ENCODE results near the gene SWT1. TPM values are rescaled to one million over a fixed set of nuclear protein-coding genes. Genes with fewer than 3 reads are reported as not detected.

SWT1 gene
- total and polyA plus RNA-seq, 9 of the 15 experiments (the other 6 are each of a cell fraction or from before 2014, with no cell fraction given), result 1.5 to 3.4 (median 2.3) TPM

- TF ChIP-seq DMBX1 (CRISPR knock-in tag; IDR thresholded peaks at IDR 0.05; ENCODE audit: borderline replicate concordance), result no peak
- no peak for TF ChIP-seq MYC (IDR thresholded peaks at IDR 0.05; ENCODE audit: low read depth, low read length)
- TF ChIP-seq MYC (CRISPR knock-in tag; IDR thresholded peaks at IDR 0.05; ENCODE audit: borderline replicate concordance, low read depth), result no peak
- no peak for TF ChIP-seq ZNF121 (CRISPR knock-in tag; conservative IDR thresholded peaks at IDR 0.05)
- no peak for TF ChIP-seq ZNF124 (CRISPR knock-in tag; IDR thresholded peaks at IDR 0.05)
- no peak for TF ChIP-seq MTA3 (IDR thresholded peaks at IDR 0.05; ENCODE audit: borderline replicate concordance)
- no peak for TF ChIP-seq JUNB (CRISPR knock-in tag; conservative IDR thresholded peaks at IDR 0.05)
- TF ChIP-seq ZNF316 (IDR thresholded peaks at IDR 0.05), result peak; percentile 97
- no peak for TF ChIP-seq ZMIZ1 (IDR thresholded peaks at IDR 0.05; ENCODE audit: low read depth in 2 of 2, low read length in 2 of 2)
- TF ChIP-seq MAFK (IDR thresholded peaks at IDR 0.05; ENCODE audit: low read length), result peak; percentile 67
- no peak for TF ChIP-seq ILK (tag; IDR thresholded peaks at IDR 0.05; ENCODE audit: borderline replicate concordance, low read depth)
- TF ChIP-seq ZNF699 (CRISPR knock-in tag; IDR thresholded peaks at IDR 0.05; ENCODE audit: insufficient replicate concordance), result no peak
- TF ChIP-seq POLR2AphosphoS2 (IDR thresholded peaks at IDR 0.05; ENCODE audit: low read length), result no peak
- TF ChIP-seq KLF1 (tag; IDR thresholded peaks at IDR 0.05), result no peak
- TF ChIP-seq SETDB1 (IDR thresholded peaks at IDR 0.05; ENCODE audit: low read length), result no peak
- TF ChIP-seq PHB (CRISPR knock-in tag; IDR thresholded peaks at IDR 0.05), result no peak
- no peak for TF ChIP-seq ETV5 (CRISPR knock-in tag; IDR thresholded peaks at IDR 0.05; ENCODE audit: low read depth)
- peak; percentile 24; the same call in 1 of the 2 replicates for TF ChIP-seq EHMT2 (IDR thresholded peaks at IDR 0.05)
- peak; percentile 21; the same call in 1 of the 2 replicates for TF ChIP-seq NCOR1 (IDR thresholded peaks at IDR 0.05)
- TF ChIP-seq BRD4 (IDR thresholded peaks at IDR 0.05), result no peak
- TF ChIP-seq BCL6 (CRISPR knock-in tag; IDR thresholded peaks at IDR 0.05), result no peak
- TF ChIP-seq ZNF518B (CRISPR knock-in tag; IDR thresholded peaks at IDR 0.05), result no peak
- TF ChIP-seq ZNF586 (CRISPR knock-in tag; conservative IDR thresholded peaks at IDR 0.05), result no peak
- TF ChIP-seq ZNF134 (CRISPR knock-in tag; conservative IDR thresholded peaks at IDR 0.05), result no peak
- TF ChIP-seq ARHGAP35 (IDR thresholded peaks at IDR 0.05; ENCODE audit: partially characterized antibody), result no peak
- no peak for TF ChIP-seq ZNF511 (CRISPR knock-in tag; IDR thresholded peaks at IDR 0.05)
Measured at GRCh38 chr1:185151215-185151614, 5.8 kb upstream of the SWT1 start (continued).
